OCI-LY1 (cell line): ENCODE results near the gene CEP112.

Source experiments
- H2AFZ ChIP-seq: fragments of 200-600 bp; sonication (generic), shearing (Covaris generic); 2 replicates; pipeline ENCODE4 v1.6.0; 2014; ENCODE audit warnings: antibody characterized with exemption, mild to moderate bottlenecking, low read length
- H3F3A ChIP-seq: fragments of 200-600 bp; sonication (generic), shearing (Covaris generic); 2 replicates; pipeline ENCODE4 v1.6.0; 2014; ENCODE audit warnings: mild to moderate bottlenecking, antibody characterized with exemption, low read length, moderate library complexity; ENCODE audit not compliant: insufficient read depth
- H3K27ac ChIP-seq: fragments of 200-600 bp; sonication (generic); 2 replicates; pipeline ENCODE4 v1.5.1; 2014; ENCODE audit warnings: low read length, mixed run types, mild to moderate bottlenecking, low read depth; ENCODE audit not compliant: poor library complexity, severe bottlenecking
- H3K27me3 ChIP-seq: fragments of 200-600 bp; sonication (generic); 2 replicates; pipeline ENCODE4 v1.6.0; 2014; ENCODE audit warnings: antibody characterized with exemption, mild to moderate bottlenecking, low read length, moderate library complexity; ENCODE audit not compliant: insufficient read depth
- H3K36me3 ChIP-seq: fragments of 200-600 bp; sonication (generic); 2 replicates; pipeline ENCODE4 v1.6.1; 2014; ENCODE audit warnings: mild to moderate bottlenecking, antibody characterized with exemption, low read length, moderate library complexity, mixed read lengths; ENCODE audit not compliant: insufficient read depth
- H3K4me1 ChIP-seq: fragments of 200-600 bp; sonication (generic); 2 replicates; pipeline ENCODE4 v1.5.1; 2014; ENCODE audit warnings: mild to moderate bottlenecking, low read length, moderate library complexity; ENCODE audit not compliant: insufficient read depth, severe bottlenecking
- H3K4me2 ChIP-seq: fragments of 200-600 bp; sonication (generic), shearing (Covaris generic); 2 replicates; pipeline ENCODE4 v1.6.1; 2014; ENCODE audit warnings: low read length
- H3K4me3 ChIP-seq: fragments of 200-600 bp; sonication (generic); 2 replicates; pipeline ENCODE4 v1.5.1; 2014; ENCODE audit warnings: low read length, low read depth, mild to moderate bottlenecking, mixed read lengths; ENCODE audit not compliant: poor library complexity, severe bottlenecking
- H3K79me2 ChIP-seq: fragments of 200-600 bp; shearing (Covaris generic); 2 replicates; pipeline ENCODE4 v1.6.1; 2016; ENCODE audit warnings: mixed run types, low read length, mixed read lengths; ENCODE audit not compliant: insufficient read depth
- H3K9ac ChIP-seq: fragments of 200-600 bp; sonication (generic), shearing (Covaris generic); 2 replicates; pipeline ENCODE4 v1.6.1; 2014; ENCODE audit warnings: mild to moderate bottlenecking, low read length, mixed read lengths
- H3K9me2 ChIP-seq: fragments of 200-600 bp; sonication (generic), shearing (Covaris generic); 2 replicates; pipeline ENCODE4 v1.6.1; 2014; ENCODE audit warnings: low read depth, mild to moderate bottlenecking, low read length, mixed read lengths
- H3K9me3 ChIP-seq: fragments of 200-600 bp; shearing (Covaris generic); 2 replicates; pipeline ENCODE4 v1.6.1; 2014; ENCODE audit warnings: low read length, mixed read lengths
- H4K20me1 ChIP-seq: fragments of 200-600 bp; sonication (generic), shearing (Covaris generic); 2 replicates; pipeline ENCODE4 v1.6.0; 2016; ENCODE audit warnings: mild to moderate bottlenecking, low read length; ENCODE audit not compliant: insufficient read depth
- EZH2 ChIP-seq: fragments of 200-600 bp; sonication (generic), shearing (Covaris generic); IDR thresholded peaks from 2 replicates; pipeline ENCODE4 v1.8.0; 2017; ENCODE audit warnings: borderline replicate concordance, mixed run types, mild to moderate bottlenecking, antibody characterized with exemption, low read length, moderate library complexity, mixed read lengths
- TF ChIP-seq, protein P1 (sequence below): fragments of 200-600 bp; sonication (generic), shearing (Covaris generic); IDR thresholded peaks from 2 replicates; pipeline ENCODE4 v1.5.1; 2017; ENCODE audit warnings: mild to moderate bottlenecking, antibody characterized with exemption, low read length, moderate library complexity, mixed read lengths

Gene CEP112

DNA sequence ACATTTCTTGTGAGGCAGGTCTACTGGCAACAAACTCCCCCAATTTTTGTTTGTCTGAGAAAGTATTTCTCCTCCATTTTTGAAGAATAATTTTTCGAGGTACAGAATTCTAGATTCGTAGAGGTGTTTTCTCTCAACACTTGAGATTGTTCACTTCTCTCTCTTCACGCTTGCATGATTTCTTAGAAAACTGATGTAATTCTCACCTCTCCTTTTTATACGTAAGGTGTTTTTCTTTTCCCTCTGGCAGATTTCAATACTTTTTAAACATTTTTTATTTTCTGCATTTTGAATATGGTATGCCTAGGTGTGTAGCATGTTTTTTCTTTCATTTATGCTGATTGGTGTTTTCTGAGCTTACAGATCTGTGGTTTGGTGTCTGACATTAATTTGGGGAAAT is 429.0 kb downstream of the CEP112 start:
- Histone ChIP-seq H2AFZ (no peak overlapping the region), H3K9me2 (no peaks in the 10 kb centered on the region), H3K4me2 (no peak overlapping the region), H3K36me3 (no peaks in the 10 kb centered on the region), H3K9ac (no peak overlapping the region), H3K4me3 (no peak overlapping the region), H4K20me1 (no peaks in the 10 kb centered on the region), H3K27ac (no peak overlapping the region), H3F3A (no peaks in the 10 kb centered on the region), H3K79me2 (no peaks in the 10 kb centered on the region), H3K4me1 (no peaks in the 10 kb centered on the region), H3K27me3 (no peaks in the 10 kb centered on the region), H3K9me3 (no peaks in the 10 kb centered on the region)
- no peak for TF ChIP-seq EZH2

DNA sequence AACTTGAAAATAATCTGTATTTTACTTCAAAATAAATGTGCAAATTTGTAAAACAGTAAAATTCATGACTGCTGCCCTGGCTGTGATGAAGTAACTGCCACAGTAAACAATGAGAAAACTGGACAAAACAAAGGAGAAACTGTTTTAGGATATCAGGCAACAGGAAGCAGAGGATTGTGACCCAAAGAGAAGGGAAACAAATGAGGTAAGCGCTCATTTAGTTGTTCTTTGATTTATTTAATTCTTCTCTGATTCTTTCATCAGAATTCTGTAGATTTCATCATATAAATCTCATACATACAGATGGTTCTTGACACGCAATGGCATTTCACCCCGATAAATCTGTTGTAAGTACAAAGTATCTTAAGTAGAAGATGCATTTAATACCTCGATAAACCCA is 432.4 kb downstream of the CEP112 start:
- Histone ChIP-seq H3K27me3 (no peaks in the 10 kb centered on the region), H2AFZ (no peak overlapping the region), H3K79me2 (no peaks in the 10 kb centered on the region), H3K9ac (no peak overlapping the region), H3K4me1 (no peaks in the 10 kb centered on the region), H3K36me3 (no peaks in the 10 kb centered on the region), H3K4me2 (no peak overlapping the region), H3K9me3 (no peaks in the 10 kb centered on the region), H4K20me1 (no peaks in the 10 kb centered on the region), H3K27ac (no peak overlapping the region), H3K9me2 (no peaks in the 10 kb centered on the region), H3K4me3 (no peak overlapping the region), H3F3A (no peaks in the 10 kb centered on the region)
- TF ChIP-seq EZH2: no peak
- TF ChIP-seq, protein P1, sequence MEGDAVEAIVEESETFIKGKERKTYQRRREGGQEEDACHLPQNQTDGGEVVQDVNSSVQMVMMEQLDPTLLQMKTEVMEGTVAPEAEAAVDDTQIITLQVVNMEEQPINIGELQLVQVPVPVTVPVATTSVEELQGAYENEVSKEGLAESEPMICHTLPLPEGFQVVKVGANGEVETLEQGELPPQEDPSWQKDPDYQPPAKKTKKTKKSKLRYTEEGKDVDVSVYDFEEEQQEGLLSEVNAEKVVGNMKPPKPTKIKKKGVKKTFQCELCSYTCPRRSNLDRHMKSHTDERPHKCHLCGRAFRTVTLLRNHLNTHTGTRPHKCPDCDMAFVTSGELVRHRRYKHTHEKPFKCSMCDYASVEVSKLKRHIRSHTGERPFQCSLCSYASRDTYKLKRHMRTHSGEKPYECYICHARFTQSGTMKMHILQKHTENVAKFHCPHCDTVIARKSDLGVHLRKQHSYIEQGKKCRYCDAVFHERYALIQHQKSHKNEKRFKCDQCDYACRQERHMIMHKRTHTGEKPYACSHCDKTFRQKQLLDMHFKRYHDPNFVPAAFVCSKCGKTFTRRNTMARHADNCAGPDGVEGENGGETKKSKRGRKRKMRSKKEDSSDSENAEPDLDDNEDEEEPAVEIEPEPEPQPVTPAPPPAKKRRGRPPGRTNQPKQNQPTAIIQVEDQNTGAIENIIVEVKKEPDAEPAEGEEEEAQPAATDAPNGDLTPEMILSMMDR: no peak

DNA sequence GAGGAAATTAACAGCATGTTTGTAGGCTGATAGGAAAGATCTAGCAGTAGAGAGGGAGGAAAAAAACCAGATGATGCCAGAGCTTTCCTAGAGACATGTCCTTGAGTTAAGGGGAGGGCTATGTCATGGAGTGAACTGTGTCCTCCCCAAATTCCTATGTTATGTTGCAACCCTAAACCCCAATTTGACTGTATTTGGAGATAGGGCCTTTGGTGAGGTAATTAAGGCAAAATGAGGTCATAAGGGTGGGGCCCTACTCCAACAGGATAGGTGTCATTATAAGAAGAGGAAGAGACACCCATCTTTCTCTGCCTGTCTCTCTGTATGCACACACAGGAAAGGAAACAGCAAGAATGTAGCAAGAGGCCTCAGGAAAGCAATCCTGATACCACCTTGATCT is 435.2 kb downstream of the CEP112 start:
- Histone ChIP-seq H3K27me3 (no peaks in the 10 kb centered on the region), H3K79me2 (no peaks in the 10 kb centered on the region), H3K9ac (no peak overlapping the region), H3K36me3 (no peaks in the 10 kb centered on the region), H3K27ac (no peak overlapping the region), H3K9me2 (no peaks in the 10 kb centered on the region), H2AFZ (no peak overlapping the region), H3F3A (no peaks in the 10 kb centered on the region), H3K4me1 (no peaks in the 10 kb centered on the region), H3K4me3 (no peak overlapping the region), H4K20me1 (no peaks in the 10 kb centered on the region), H3K4me2 (no peak overlapping the region), H3K9me3 (no peaks in the 10 kb centered on the region)
- no peak for TF ChIP-seq EZH2

DNA sequence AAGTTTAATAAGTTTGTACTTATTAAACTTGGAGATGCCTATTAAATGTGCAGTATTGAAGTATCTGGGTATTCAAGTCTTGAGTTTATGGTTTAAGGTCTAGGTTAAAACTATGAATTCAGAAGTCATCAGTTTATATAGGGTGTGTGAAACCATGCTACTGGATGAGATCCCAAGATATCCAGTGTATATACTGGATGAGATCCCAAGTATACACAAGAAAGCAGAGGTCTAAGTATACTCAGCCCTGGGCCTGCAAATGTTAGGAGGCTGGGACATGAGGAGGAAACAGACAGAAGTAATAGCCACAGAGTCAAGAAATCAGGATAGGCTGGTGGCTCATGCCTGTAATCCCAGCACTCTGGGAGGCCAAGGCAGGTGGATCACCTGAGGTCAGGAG is 436.1 kb downstream of the CEP112 start:
- Histone ChIP-seq H3K79me2 (no peaks in the 10 kb centered on the region), H3K4me2 (no peak overlapping the region), H3K9ac (no peak overlapping the region), H3F3A (no peaks in the 10 kb centered on the region), H3K4me1 (no peaks in the 10 kb centered on the region), H3K9me3 (no peaks in the 10 kb centered on the region), H3K4me3 (no peak overlapping the region), H3K27ac (no peak overlapping the region), H3K27me3 (no peaks in the 10 kb centered on the region), H3K9me2 (no peaks in the 10 kb centered on the region), H4K20me1 (no peaks in the 10 kb centered on the region), H3K36me3 (no peaks in the 10 kb centered on the region), H2AFZ (no peak overlapping the region)
- TF ChIP-seq EZH2: no peak
- TF ChIP-seq, protein P1: no peak
